ENCODE measurements around the gene DIRAS3.

GRCh38 chr1:68011657-68012375 is 38.6 kb downstream of the DIRAS3 start:
- TF ChIP-seq MAX (IDR thresholded peaks at IDR 0.05; ENCODE audit: low read depth, low read length), result no peak
- TF ChIP-seq CTCF (IDR thresholded peaks at IDR 0.05; ENCODE audit: low read depth, low read length), result no peak
